Subcutaneous adipose tissue (tissue), 4 donors: ENCODE results near the gene TTC28. TPM values are rescaled to one million over a fixed set of nuclear protein-coding genes. Genes with fewer than 3 reads are reported as not detected.

ENCODE experiments used
- total RNA-seq, 4 donors: library from RNA; depleted of rRNA; stranded (reverse); fragments of >200 nt; gene quantifications; one replicate each; pipeline ENCODE4 v1.1.0, GENCODE V29; 2016
- TF ChIP-seq, protein P1 (sequence below): fragments of 450-650 bp; IDR thresholded peaks from one replicate; pipeline ENCODE4 v1.5.1; 2016; ENCODE audit warnings: low read depth, mild to moderate bottlenecking, control low read depth, antibody characterized with exemption, moderate library complexity

The TTC28 gene
- total RNA-seq, 4 donors from 2014 or later = 42.6 to 71.6 (median 43.4) TPM

DNA sequence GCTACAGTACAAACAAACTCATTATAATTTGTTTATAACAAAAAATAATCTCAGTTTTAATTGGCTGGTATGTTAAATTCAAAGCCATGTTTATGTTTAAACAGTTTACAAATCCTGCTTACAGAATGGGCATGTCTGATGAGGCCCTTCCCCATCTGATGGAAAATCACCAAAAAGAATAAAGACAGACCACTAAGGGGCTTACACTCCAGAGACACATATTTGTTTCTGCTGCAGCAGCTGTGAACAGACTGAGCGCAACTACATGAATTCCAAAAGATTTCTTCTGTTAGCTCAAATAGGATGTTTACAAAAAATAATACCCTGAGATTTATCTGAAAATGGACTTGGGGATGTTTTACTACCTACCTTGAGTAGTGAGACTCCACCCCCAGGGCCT lies 585.9 kb downstream of the TTC28 start:
- TF ChIP-seq, protein P1, sequence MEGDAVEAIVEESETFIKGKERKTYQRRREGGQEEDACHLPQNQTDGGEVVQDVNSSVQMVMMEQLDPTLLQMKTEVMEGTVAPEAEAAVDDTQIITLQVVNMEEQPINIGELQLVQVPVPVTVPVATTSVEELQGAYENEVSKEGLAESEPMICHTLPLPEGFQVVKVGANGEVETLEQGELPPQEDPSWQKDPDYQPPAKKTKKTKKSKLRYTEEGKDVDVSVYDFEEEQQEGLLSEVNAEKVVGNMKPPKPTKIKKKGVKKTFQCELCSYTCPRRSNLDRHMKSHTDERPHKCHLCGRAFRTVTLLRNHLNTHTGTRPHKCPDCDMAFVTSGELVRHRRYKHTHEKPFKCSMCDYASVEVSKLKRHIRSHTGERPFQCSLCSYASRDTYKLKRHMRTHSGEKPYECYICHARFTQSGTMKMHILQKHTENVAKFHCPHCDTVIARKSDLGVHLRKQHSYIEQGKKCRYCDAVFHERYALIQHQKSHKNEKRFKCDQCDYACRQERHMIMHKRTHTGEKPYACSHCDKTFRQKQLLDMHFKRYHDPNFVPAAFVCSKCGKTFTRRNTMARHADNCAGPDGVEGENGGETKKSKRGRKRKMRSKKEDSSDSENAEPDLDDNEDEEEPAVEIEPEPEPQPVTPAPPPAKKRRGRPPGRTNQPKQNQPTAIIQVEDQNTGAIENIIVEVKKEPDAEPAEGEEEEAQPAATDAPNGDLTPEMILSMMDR = no peak

DNA sequence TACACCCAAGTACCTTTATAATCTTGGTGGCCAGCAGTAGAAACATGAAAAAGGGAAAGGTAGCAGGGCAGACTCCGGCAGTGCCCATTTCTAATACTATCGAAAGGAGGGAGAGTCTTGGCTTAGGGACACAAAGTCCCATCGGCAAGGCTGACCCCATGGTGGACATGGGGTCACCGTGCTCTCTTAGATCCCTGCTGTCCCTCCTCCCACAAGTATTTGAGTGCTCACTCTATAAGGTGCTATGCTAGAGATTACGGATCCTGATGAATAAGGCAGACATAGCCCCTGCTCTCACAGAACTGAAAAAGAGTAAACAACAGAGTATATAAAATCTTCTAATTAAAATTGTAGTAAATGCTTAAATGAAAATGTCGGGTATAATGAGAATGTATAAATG lies 588.2 kb downstream of the TTC28 start:
- TF ChIP-seq, protein P1 = no peak

DNA sequence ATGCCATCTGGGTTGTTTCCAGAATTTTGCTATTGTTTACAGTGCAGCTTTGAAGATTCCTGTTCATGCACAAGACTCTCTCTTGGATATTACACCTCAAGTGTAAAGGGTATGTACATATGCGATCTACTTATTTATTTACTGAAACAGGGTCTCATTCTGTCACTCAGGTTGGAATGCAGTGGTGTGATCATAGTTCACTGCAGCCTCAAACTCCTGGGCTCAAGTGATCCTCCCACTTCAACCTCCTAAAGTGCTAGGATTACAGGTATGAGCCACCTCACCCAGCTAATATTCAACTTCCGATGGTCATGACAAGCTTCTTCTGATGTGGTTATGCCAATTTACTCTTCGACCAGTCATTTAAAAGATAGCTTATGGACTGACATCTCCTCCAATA lies 602.5 kb downstream of the TTC28 start:
- TF ChIP-seq, protein P1 = no peak

DNA sequence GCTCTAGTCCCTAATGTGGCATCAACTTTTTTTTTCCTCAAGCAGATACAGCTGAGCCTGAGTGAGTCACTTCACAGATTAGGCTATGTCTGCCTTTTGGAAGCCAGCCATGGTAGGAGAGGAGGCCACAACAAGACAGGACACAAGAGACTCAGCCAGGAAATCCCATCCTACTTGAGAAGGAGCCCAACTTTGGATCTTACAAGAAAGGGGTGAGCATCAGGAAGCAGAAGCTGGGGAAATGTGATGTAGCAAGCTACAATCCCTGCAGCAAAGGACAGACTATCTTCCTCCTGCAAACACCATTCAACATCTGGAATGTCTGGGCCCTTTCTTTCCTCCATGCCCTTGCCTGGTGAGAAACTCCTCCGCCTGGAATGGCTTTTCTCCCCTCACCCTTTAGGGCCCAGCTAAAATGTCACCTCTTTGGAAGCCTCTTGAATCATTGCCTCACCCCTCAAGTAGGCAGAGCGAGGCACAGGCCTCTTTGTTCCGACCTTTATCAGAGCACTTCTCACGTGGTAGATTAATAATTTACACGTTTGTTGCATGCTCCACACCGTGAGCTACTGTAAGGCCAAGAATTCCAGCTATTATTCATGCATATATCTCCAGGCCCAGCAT lies 604.2 kb downstream of the TTC28 start:
- TF ChIP-seq, protein P1 = no peak

DNA sequence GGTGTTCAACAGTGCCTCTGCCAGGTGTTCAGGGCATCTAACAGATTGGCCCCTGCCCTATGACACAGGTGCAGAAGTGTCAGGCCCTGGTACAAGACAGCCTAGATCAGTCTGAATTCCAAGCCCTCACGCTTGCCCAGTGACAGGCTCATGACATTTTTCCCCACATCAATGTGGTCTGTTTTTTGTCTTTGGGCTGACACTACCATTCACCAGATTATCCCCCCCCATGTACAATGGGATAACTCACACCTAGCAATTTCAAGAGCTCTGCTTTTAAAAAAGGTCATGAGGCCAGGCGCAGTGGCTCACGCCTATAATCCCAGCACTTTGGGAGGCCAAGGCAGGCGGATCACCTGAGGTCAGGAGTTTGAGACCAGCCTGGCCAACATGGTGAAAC lies 605.1 kb downstream of the TTC28 start:
- TF ChIP-seq, protein P1 = no peak

DNA sequence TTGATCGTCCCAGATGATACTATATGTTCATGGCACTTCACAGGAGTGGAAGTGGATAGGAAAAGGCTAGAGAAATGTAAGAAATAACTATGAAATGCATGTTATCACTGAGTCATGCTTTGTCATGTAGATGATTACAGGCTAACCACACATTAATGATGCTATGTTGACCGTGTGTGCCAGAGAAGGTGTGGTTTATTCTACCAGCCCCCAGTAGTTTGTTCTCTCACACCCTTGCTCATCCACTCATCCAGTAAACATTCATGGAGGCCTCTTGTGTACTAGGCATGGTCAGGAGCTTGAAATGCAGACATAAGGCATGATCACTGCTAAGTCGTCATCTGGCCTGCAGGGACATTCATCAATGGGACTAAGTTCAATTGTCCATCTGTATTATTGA lies 607.6 kb downstream of the TTC28 start:
- TF ChIP-seq, protein P1 = no peak

DNA sequence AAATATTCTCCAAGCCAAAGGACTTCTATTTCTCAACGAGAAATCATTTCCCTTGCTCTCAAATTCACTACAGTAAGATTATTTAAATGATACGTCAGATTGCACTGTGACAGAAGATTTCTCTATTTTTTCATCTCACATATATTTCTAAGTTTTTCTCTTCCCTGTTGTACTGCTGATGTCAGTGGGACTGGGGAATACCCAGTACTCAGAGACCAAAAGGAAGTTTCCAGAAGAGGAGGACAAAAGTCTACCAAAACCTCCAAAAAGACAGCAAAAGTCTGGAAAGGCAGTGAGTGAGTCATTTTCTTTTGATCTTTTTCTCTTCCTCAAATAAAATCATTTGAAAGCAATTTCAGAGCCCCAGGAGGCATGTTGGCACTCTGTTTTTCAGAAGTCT lies 610.8 kb downstream of the TTC28 start:
- TF ChIP-seq, protein P1 = no peak
